Jurkat, Clone E6-1 (cell line): ENCODE data around the gene ARL14.
"Not testable (repeated sequence)": the region's sequence is repeated elsewhere in the genome, so short reads cannot be mapped to it uniquely, and the experiment has no call there.

Experiments used
- DNase-seq: peaks from one replicate; pipeline ENCODE4 v3.0.0-alpha.2; 2011; ENCODE audit warnings: low read depth, low spot score
- H3K4me3 ChIP-seq: 2 replicates; pipeline ENCODE4 v1.5.1; 2011; ENCODE audit warnings: mild to moderate bottlenecking, low read length, control low read depth, moderate library complexity

The ARL14 gene

GRCh38 chr3:160709477-160710182 is 32.7 kb downstream of the ARL14 start:
- no peak for DNase-seq
- H3K4me3 ChIP-seq = no peak overlapping the region

DNA sequence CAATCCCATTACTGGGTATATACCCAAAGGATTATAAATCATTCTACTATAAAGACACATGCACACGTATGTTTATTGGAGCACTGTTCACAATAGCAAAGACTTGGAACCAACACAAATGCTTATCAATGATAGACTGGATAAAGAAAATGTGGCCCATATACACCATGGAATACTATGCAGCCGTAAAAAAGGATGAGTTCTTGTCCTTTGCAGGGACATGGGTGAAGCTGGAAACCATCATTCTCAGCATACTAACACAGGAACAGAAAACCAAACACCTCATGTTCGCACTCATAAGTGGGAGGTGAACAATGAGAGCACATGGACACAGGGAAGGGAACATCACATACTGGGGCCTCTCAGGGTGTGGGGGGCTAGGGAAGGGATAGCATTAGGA is 36.2 kb downstream of the ARL14 start:
- H3K4me3 ChIP-seq, DNase-seq: not testable (repeated sequence)

DNA sequence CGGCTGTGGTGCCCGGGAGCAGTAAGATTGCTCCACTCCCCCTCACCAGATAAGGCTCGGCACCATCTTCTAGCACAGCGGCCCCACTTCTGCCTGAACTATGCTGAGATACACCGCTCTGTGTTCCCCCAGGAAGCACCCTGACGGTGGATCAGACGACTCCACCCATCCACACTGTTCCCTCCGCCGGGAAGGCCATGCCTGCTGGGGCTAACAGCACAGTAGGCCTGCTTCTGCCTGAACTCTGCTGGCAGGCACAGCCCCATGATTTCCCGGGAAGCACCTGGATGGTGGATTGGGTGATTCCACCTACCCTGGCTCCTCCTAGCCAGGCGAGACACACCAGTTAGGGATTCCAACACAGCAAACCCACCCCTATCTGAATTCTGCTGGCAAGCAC is 42.8 kb downstream of the ARL14 start:
- no peak overlapping the region for H3K4me3 ChIP-seq
- no peak for DNase-seq

GRCh38 chr3:160720123-160720746 is 43.3 kb downstream of the ARL14 start:
- peak; percentile 7 for DNase-seq
- H3K4me3 ChIP-seq = no peak overlapping the region

DNA sequence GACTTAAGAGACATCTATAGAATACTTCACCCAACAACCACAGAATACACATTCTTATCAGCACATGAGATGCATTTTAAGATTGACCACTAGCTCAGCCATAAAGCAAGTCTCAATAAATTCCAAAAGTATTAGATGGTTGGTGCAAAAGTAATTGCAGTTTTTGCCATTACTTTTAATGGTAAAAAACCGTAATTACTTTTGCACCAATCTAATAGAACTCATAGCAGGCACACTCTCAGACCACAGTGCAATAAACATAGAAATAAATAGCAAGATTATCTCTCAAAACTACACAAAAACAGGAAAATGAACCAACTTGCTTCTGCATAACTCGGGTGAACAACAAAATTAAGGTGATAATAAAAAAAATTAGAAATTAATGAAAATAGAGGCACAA is 45.4 kb downstream of the ARL14 start:
- H3K4me3 ChIP-seq = no peak overlapping the region
- DNase-seq = no peak

DNA sequence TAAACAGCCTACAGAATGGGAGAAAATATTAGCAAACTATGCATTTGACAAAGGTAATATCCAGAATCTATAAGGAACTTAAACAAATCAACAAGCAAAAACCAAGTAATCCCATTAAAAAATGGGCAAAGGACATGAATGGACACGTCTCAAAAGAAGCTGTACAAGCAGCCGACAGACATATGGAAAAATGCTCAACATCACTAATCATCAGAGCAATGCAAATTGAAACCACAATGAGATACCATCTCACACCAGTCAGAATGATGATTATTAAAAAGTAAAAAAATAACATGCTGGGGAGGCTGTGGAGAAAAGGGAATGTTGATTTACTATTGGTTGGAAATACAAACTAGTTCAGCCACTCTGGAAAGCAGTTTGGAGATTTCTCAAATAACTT is 48.4 kb downstream of the ARL14 start:
- DNase-seq = no peak
- H3K4me3 ChIP-seq = no peak overlapping the region
